Transverse colon (tissue), 4 donors: ENCODE results near the gene RUSC2. TPM values are rescaled to one million over a fixed set of nuclear protein-coding genes. Genes with fewer than 3 reads are reported as not detected.
"Not testable (repeated sequence)": the region's sequence is repeated elsewhere in the genome, so short reads cannot be mapped to it uniquely, and the experiment has no call there.

Experiments
- DNase-seq: peaks from one replicate; pipeline ENCODE4 v3.0.0-alpha.2; 2019
- H3K27ac ChIP-seq, 4 donors: fragments of 200-600 bp; sonication (generic); 2 replicates each; pipeline ENCODE4 v1.5.1; 2016 to 2018; ENCODE audit warnings: inconsistent platforms in 4 of 4
- H3K27me3 ChIP-seq: fragments of 200-600 bp; sonication (generic); 2 replicates; pipeline ENCODE4 v1.5.1; 2017; ENCODE audit warnings: inconsistent platforms
- H3K36me3 ChIP-seq, 4 donors: fragments of 200-600 bp; sonication (generic); 2 replicates each; pipeline ENCODE4 v1.5.1; 2017 to 2019; ENCODE audit warnings: inconsistent platforms in 4 of 4
- H3K4me1 ChIP-seq, 4 donors: fragments of 200-600 bp; sonication (generic); 2 replicates each; pipeline ENCODE4 v1.5.1; 2017 to 2020; ENCODE audit warnings: inconsistent platforms in 4 of 4
- H3K4me3 ChIP-seq, 4 donors: fragments of 200-600 bp; sonication (generic); 1 replicate in 1 of 4; 2 replicates in 3 of 4; pipeline versions ENCODE4 v1.5.1 to v1.6.1; 2017 to 2019; ENCODE audit warnings: inconsistent platforms in 4 of 4
- H3K9me3 ChIP-seq, 2 donors: fragments of 200-600 bp; sonication (generic); 2 replicates each; pipeline ENCODE4 v1.5.1; 2017 to 2019; ENCODE audit warnings: inconsistent platforms in 2 of 2
- CTCF ChIP-seq, 5 experiments: fragments of 200-600 bp in 3 of 5; fragments of 450-650 bp in 2 of 5; sonication (generic) in 3 of 5; IDR thresholded peaks; 1 replicate in 2 of 5; 2 replicates in 3 of 5; pipeline ENCODE4 v1.5.1; 2016 to 2017; ENCODE audit warnings: antibody characterized with exemption in 5 of 5, inconsistent platforms in 3 of 5, mild to moderate bottlenecking in 2 of 5, moderate library complexity in 1 of 5
- EP300 ChIP-seq: sonication (generic); formaldehyde crosslinking; IDR thresholded peaks from one replicate; pipeline ENCODE4 v1.6.1; 2017; ENCODE audit warnings: antibody characterized with exemption, low read depth
- POLR2A ChIP-seq: fragments of 450-650 bp; IDR thresholded peaks from one replicate; pipeline ENCODE4 v1.6.1; 2016; ENCODE audit warnings: antibody characterized with exemption, mild to moderate bottlenecking, moderate library complexity
- POLR2AphosphoS5 ChIP-seq, 3 donors: sonication (generic); formaldehyde crosslinking; IDR thresholded peaks; one replicate each; pipeline ENCODE4 v1.6.1; 2016; ENCODE audit warnings: antibody characterized with exemption in 3 of 3
- WGBS, 2 donors: methylation state at CpG; one replicate each; pipeline ENCODE4 v1.1.5; 2018; ENCODE audit warnings: low coverage in 1 of 2; 5-methylcytosine and 5-hydroxymethylcytosine counted together
- in situ Hi-C, 4 donors: fragments of 200-750 bp; cut with MboI; loops; one replicate each; pipeline versions ENCODE4 v1.15.0 to v1.15.1; 2017; ENCODE audit warnings: low sequenced_read_pairs in 3 of 4, low pct_ligation_motif_present in 1 of 4, low pct_unique_long_range_greater_than_20kb in 1 of 4
- intact Hi-C: fragments of 100-400 bp; cut with DNase I; formaldehyde crosslinking; loops from one replicate; pipeline ENCODE4 v1.15.1; 2023; ENCODE audit warnings: low total_unique reads
- total RNA-seq, 4 donors: library from RNA; depleted of rRNA; stranded (reverse); fragments of >200 nt; gene quantifications; one replicate each; pipeline ENCODE4 v1.1.0, GENCODE V29; 2016

The RUSC2 gene
- total RNA-seq, 4 donors from 2014 or later: 7.0 to 16.8 (median 12.1) TPM

- no peak for TF ChIP-seq POLR2AphosphoS5 (IDR thresholded peaks at IDR 0.05)
- no peak for TF ChIP-seq POLR2A
- no peak for TF ChIP-seq EP300
- no peak for TF ChIP-seq CTCF (IDR thresholded peaks at IDR 0.05)
- H3K4me1 ChIP-seq: peaks cover 0 to 19% (median 5%) of the 10 kb centered on the region in 4 donors
- no peak for DNase-seq
- intact Hi-C loops (no loop called here), in situ Hi-C loops (loop anchor here in 2 of 4 donors (10.0 kb wide), 1 partner anchor 66 kb away; no protein-coding TSS in a partner anchor)
- no peaks in the 10 kb centered on the region for H3K27me3 ChIP-seq
- peak overlapping the region in 3 of 4 donors; percentile 55 to 85 (median 67) for H3K4me3 ChIP-seq
- H3K27ac ChIP-seq: peak overlapping the region; percentile 89 to 96 (median 91)
- H3K36me3 ChIP-seq: no peaks in the 10 kb centered on the region
- no peaks in the 10 kb centered on the region for H3K9me3 ChIP-seq
- 70 to 82% methylated on average over 2 to 10 of the region's 10 CpGs for WGBS, 2 donors
Measured at GRCh38 chr9:35488566-35489312, 1.2 kb upstream of the RUSC2 start.

- Histone ChIP-seq H3K4me1 (peaks cover 0 to 19% (median 5%) of the 10 kb centered on the region in 4 donors), H3K4me3 (peak overlapping the region; percentile 55 to 85 (median 70)), H3K36me3 (no peaks in the 10 kb centered on the region), H3K27ac (peak overlapping the region; percentile 89 to 96 (median 91)), H3K9me3 (no peaks in the 10 kb centered on the region), H3K27me3 (no peaks in the 10 kb centered on the region)
- intact Hi-C loops (loop anchor here (1.0 kb wide), 1 partner anchor 63 kb away; no protein-coding TSS in a partner anchor), in situ Hi-C loops (loop anchor here in 1 of 4 donors (10.0 kb wide), 1 partner anchor 64 kb away; no protein-coding TSS in a partner anchor)
- peak; percentile 8 for DNase-seq
- TF ChIP-seq EP300 (no peak), CTCF (IDR thresholded peaks at IDR 0.05) (no peak), POLR2AphosphoS5 (IDR thresholded peaks at IDR 0.05) (no peak), POLR2A (no peak)
- 42% methylated on average over 14 to 44 of the region's 44 CpGs for WGBS, 2 donors
Measured at GRCh38 chr9:35490155-35490909, 421 bp downstream of the RUSC2 start.

GRCh38 chr9:35490910-35491465, 1.1 kb downstream of the RUSC2 start:
- in situ Hi-C loops (loop anchor here in 1 of 4 donors (10.0 kb wide), 1 partner anchor 64 kb away; no protein-coding TSS in a partner anchor), intact Hi-C loops (loop anchor here (1.0 kb wide), 1 partner anchor 62 kb away; no protein-coding TSS in a partner anchor)
- 58 to 64% methylated on average over 10 to 12 of the region's 12 CpGs for WGBS, 2 donors

GRCh38 chr9:35493119-35493518, 3.2 kb downstream of the RUSC2 start:
- H3K27me3 ChIP-seq, intact Hi-C loops: not testable (repeated sequence)
- H3K4me1 ChIP-seq: peaks cover 0 to 19% (median 5%) of the 10 kb centered on the region in 4 donors

More at GRCh38 chr9:35490910-35491465, 1.1 kb downstream of the RUSC2 start:
- peak overlapping the region; percentile 55 to 85 (median 70) for H3K4me3 ChIP-seq
- peaks cover 0 to 19% (median 5%) of the 10 kb centered on the region in 4 donors for H3K4me1 ChIP-seq
- no peaks in the 10 kb centered on the region for H3K36me3 ChIP-seq
- H3K9me3 ChIP-seq: no peaks in the 10 kb centered on the region
- H3K27me3 ChIP-seq: no peaks in the 10 kb centered on the region
- H3K27ac ChIP-seq: peak overlapping the region; percentile 89 to 96 (median 91)
- DNase-seq: no peak
- TF ChIP-seq POLR2A: no peak
- TF ChIP-seq CTCF (IDR thresholded peaks at IDR 0.05): peak in 1 of 5 experiments; percentile 5

More at GRCh38 chr9:35493119-35493518, 3.2 kb downstream of the RUSC2 start:
- in situ Hi-C loops: loop anchor here in 1 of 4 donors (10.0 kb wide), 1 partner anchor 62 kb away; no protein-coding TSS in a partner anchor
- DNase-seq, H3K4me3 ChIP-seq, H3K9me3 ChIP-seq, H3K36me3 ChIP-seq: not testable (repeated sequence)
- 40 to 57% methylated on average over 1 of the region's 1 CpG for WGBS, 2 donors
- H3K27ac ChIP-seq: peak overlapping the region; percentile 89 to 96 (median 91)
